SK-N-MC (cell line): ENCODE measurements around the gene UTS2B.

ENCODE experiments used
- EZH2 ChIP-seq: fragments of 200-600 bp; sonication (generic); IDR thresholded peaks from one replicate; pipeline ENCODE4 v1.6.1; 2017; ENCODE audit warnings: antibody characterized with exemption
- FOXP2 ChIP-seq: optimal IDR thresholded peaks from 2 replicates; pipeline ENCODE3; 2011; ENCODE audit warnings: mild to moderate bottlenecking, moderate library complexity; ENCODE audit not compliant: insufficient read depth; ENCODE audit errors: extremely low read length, control extremely low read depth
- POLR2AphosphoS5 ChIP-seq: IDR thresholded peaks from 2 replicates; pipeline ENCODE4 v1.6.1; 2012; ENCODE audit warnings: mild to moderate bottlenecking, low read depth, low read length, borderline replicate concordance

DNA sequence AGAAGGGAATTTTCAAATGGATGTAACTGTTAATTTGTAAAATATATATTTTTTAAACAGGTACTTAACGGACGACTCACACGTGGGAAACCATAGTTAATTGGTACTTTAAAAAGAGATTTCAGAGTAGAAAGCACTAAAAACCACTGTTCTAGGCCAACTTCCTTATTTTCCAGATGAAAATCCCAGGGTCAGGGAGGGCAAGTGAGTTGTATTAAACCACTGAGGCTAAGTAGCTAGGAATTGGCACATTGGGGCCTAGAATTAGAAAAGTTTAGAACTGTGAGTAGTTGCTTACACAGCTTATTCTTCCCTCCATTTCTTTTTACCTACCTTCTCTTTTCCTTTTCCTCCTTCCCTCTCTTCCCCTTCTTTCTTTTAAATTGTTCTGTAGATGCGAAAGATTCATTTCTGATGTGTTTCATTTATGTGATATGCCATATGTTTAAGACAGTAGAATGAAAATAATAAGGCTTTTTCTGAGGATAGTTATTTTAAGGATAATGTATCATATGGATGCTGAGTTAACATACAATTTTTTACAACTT lies 4.1 kb upstream of the UTS2B start:
- TF ChIP-seq POLR2AphosphoS5 (no peak), EZH2 (no peak), FOXP2 (no peak)
